NCI-H1105 (cell line): ENCODE data around the gene PRR7.
A peak's percentile ranks its signal among the peaks of the same experiment; 100 is the strongest.
"Not testable (repeated sequence)": the region's sequence is repeated elsewhere in the genome, so short reads cannot be mapped to it uniquely, and the experiment has no call there.

ENCODE experiments used
- DNase-seq: peaks from one replicate; lab custom pipeline; 2025; lab: John Stamatoyannopoulos, UW

Gene PRR7

DNA sequence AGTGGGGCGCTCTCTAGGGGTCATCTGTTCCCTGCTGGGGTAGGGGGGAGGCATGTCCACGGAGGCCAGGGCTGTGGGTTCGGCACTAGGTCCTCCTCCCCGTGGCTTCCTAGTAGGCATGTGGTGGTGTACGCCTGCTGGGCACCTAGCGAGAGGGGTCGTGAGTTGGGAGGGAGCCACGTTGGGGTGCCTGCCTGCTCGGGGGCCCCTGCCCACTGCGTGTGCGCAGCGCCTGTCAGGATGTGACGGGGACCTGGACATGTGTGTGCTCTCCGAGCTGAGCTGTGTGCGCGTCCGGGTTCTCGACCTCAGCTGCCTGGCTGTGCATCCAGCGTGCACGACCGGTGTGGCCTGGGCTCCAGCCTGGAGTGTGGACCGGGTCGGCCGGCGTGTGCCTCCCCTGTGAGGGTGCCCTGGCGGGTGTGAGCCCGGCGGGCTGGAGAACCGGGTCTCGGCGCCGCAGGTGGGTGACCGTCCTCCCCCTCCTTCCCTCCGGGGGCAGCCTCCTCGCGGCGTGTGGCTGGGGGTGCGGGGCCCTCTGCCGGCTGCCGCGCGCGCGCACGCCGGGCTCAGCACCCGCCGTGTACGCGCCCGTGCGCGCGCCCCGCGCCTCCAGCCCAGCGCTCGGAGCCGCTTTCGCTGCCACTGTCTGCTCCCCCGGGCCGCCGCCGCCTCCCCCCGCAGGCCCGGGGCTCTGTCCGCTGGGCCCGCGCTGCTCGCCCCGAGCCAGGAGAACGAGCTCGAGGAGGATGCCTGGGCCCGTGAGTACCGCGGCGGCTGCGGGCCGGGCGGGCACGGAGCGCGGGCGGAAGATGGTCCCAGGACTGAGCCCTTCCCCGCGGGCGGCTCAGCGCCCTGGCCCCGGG lies at the start of gene PRR7:
TSS of gene PRR7 (plus strand) at position 615 of the 866 bp plus-strand sequence. CDS start 8,254 bp downstream, outside the sequence.
- no peak for DNase-seq

GRCh38 chr5:177397875-177398390 lies 48.7 kb upstream of the PRR7 start:
- no peak for DNase-seq

- no peak for DNase-seq
Measured at GRCh38 chr5:177399997-177400868, 46.4 kb upstream of the PRR7 start, which contains the start of gene PFN3. PFN3 (minus strand) TSS chr5:177400661; CDS start chr5:177400576, 85 bp downstream.

- peak; percentile 65 for DNase-seq
Measured at GRCh38 chr5:177402271-177403043, 44.2 kb upstream of the PRR7 start.

DNA sequence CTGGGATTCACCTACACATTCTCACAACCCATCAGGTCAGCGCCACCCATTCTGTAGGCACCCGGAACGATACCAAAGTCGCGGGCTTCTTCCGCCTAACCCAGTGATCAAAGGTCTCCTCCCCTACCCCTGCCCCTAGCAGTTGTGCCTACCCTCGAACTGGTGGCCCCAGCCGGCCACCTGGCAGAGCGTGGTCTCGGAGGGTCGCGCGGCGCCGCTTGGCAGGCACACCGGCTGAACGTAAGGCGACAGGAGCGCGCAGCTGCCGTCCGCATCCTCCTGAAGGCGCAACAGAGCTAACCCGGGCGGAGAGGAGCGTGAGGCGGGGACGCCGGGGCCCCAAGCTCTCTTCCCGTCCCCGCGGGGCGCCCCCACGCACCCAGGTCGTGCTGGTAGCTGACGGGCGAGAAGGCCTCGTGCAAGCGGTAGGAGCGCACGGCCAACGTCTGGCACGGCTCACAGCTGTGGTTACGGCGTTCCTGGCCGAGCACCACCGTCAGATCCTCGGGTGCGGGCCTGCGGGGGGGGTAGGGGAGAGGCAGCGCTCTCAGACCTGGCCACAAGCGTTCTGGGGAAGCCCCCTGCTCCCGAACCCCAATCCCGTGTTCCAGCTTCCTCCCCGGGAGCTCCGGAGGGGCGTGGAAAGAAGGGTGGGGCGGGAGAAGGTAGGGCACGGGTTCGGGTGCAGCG lies 43.4 kb upstream of the PRR7 start:
- DNase-seq, result no peak

DNA sequence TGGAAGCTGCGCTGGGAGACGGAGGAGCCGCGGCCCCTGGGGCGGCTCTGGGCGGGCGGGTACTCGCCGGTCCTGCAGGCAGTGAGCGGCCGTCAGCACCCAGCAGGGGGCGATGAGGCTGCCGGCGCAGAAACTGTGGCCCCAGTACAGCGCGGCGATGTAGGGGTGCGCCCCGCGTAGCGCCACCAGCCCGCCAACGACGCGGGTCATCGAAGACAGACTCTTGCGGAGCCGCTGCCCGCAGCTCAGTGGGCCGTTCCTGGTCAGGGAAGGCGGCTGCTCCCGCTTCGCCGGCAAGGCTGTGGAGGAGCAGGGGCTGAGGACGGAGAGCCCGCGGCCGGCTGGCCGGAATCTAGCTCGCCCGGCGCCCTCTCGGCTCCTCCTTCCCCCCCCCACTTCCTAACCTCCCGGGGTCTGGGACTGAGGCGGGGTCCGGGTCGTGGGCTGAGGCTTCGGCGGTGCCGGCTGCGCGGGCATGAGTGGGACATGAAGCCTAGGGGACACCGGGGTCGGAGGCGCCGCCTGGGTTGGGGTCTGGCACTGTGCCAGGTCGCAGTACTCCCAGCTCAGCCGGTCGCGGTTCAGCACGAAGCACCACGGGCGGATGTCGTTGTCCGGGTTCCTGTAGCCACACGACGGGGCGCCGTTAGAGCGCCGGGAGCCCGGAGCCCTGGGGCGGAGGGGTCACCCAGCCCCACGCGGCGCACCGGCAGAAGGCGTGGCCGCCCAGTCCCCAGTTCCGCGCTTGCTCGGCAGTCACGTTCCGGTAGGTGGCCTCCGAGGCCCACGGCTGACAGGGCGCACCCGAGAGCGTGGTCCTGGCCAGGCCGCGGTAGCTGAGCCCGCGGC lies 42.6 kb upstream of the PRR7 start:
- peak; percentile 33 for DNase-seq

DNA sequence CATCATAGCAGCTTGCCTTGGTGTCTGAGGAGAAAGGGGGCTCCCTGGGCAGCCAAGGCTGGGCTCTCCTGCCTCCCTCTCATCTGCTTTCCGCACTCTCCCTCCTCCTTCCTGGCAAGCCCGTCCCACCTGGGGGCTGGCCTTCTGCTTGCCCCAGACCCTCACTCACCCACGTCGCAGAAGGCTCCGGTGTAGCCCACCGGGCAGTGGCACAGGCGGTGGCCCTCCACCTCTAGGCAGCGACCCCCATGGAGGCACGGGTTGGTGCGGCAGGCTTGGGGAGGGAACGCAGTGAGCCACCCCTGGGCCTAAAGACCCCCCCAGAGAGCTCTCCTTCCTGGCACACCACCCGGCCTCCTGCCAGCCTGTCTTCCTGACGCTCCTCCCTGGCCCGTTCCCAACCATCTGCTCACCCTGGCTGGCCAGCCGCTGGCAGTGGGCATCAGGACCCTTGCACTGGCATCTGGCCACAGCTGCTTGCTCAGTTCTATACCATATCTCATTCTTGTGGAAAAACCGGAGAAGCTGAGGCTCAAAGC lies 41.9 kb upstream of the PRR7 start:
- DNase-seq, result no peak

DNA sequence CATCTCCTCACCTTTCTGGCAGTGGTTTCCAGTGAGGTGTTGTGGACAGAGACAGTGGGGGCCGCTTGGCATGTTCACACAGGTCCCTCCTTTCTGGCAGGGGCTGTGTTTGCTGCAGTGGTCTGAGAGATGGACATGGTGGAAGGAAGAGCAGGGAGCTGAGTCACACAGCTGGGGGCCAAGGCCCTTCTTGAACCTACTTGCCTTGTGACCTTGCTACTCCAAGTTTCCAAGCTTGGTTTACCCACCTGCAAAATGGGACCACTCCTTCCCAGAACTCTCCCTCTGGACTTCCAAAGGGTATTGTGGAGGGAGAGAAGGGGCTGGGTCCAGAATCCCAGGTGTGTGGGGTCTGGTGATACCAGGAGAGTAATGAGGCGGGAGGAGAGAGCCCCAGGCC lies 41.3 kb upstream of the PRR7 start:
- DNase-seq, result no peak

GRCh38 chr5:177405805-177406204 lies 40.8 kb upstream of the PRR7 start:
- no peak for DNase-seq

GRCh38 chr5:177409043-177409801 lies 37.4 kb upstream of the PRR7 start, which contains the start of gene F12:
F12 (minus strand) TSS chr5:177409564; CDS start chr5:177409527, 37 bp downstream.
- DNase-seq, result no peak

GRCh38 chr5:177410575-177410974 lies 36.0 kb upstream of the PRR7 start:
- DNase-seq, result no peak

GRCh38 chr5:177412603-177413233 lies 33.9 kb upstream of the PRR7 start:
- no peak for DNase-seq

DNA sequence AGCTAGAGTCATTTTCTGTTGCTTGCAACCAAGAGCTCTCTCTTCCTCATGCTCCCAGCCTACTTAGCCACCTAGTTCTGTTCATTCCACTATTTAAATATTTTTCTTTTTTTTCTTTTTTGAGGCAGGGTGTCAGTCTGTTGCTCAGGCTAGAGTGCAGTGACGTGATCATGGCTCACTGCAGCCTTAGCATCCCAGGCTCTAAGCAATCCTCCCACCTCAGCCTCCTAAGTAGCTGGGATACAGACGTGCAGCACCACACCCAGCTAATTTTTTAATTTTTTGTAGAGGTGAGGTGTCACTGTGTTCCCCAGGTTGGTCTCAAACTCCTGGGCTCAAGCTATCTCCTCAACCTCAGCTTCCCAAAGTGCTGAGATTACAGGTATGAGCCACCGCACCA lies 32.1 kb upstream of the PRR7 start:
- DNase-seq, result no peak

- not testable (repeated sequence) for DNase-seq
Measured at GRCh38 chr5:177417081-177417480, 29.5 kb upstream of the PRR7 start.

GRCh38 chr5:177419046-177419445 lies 27.6 kb upstream of the PRR7 start:
- DNase-seq, result no peak

- DNase-seq, result not testable (repeated sequence)
Measured at GRCh38 chr5:177420472-177420871, 26.1 kb upstream of the PRR7 start.

DNA sequence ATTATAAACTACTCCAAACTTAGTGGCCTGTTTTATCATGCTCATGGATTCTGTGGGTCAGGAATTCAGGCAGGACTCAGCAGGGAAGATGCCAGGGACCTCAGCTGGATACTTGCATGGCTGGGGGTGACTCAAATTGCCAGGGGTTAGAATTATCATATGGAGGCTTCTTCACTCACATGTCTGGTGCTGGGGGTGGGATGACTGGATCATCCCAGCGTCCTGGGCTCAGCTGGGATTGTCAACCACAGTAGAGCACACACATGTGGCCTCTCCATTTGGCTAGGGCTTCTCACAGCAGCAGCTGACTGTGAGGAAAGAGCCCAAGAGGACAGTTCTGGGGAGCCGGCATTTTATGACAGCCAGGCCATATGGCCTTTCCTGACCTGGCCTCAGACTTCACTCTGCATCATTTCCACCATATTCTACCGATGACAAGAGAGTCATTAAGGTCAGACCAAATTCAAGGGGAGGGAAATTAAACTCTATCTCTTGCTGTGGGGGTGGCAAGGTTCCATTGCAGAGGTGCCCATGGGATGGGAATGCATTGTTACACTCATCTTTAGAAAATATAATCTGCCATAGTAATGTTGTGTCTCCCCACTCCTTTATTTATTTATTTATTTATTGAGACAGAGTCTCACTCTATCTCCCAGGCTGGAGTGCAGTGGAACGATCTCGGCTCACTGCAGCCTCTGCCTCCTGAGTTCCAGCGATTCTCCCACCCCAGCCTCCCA lies 25.4 kb upstream of the PRR7 start:
- no peak for DNase-seq

DNA sequence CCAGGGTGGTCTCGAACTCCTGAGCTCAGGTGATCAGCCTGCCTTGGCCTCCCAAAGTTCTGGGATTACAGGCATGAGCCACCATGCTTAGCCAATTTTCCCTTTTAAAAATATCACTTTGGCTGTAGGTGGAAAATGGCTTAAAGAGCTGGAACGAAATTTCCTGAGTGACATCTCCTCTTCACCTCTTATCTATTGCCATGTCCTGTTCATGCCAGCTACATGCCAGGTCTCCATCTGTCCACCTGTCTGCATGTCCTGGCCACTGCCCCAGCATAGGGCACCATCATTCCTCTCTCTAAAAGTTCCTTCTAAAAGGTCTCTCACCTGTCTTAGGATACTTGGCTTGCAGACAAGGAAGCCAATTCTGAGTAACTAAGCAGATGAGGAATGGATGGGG lies 22.9 kb upstream of the PRR7 start:
- DNase-seq, result no peak
